ENCODE results near the gene MTCL1. TPM values are rescaled to one million over a fixed set of nuclear protein-coding genes. Genes with fewer than 3 reads are reported as not detected.
"Not testable (repeated sequence)": the region's sequence is repeated elsewhere in the genome, so short reads cannot be mapped to it uniquely, and the experiment has no call there.

MTCL1 gene
- total RNA-seq, 1 donor from 2014 or later: 48.7 TPM

GRCh38 chr18:8756571-8756970 is 51.2 kb downstream of the MTCL1 start:
- no peak for DNase-seq (ENCODE audit: extremely low spot score, unreplicated experiment)
- H3K4me3 Mint-ChIP-seq: no peak overlapping the region
- H3K4me1 Mint-ChIP-seq (ENCODE audit: unreplicated experiment): peaks cover 4% of the 10 kb centered on the region
- H3K9me3 Mint-ChIP-seq: peaks cover 9% of the 10 kb centered on the region
- H3K27ac Mint-ChIP-seq: no peak overlapping the region
- peaks cover 28% of the 10 kb centered on the region for H3K36me3 Mint-ChIP-seq
- no peaks in the 10 kb centered on the region for H3K27me3 Mint-ChIP-seq
- no peak for TF ChIP-seq CTCF (conservative IDR thresholded peaks at IDR 0.05)

GRCh38 chr18:8757396-8757997 is 52.1 kb downstream of the MTCL1 start:
- no peaks in the 10 kb centered on the region for H3K27me3 Mint-ChIP-seq
- no peak overlapping the region for H3K4me3 Mint-ChIP-seq
- no peak for DNase-seq (ENCODE audit: extremely low spot score, unreplicated experiment)
- H3K9me3 Mint-ChIP-seq: peaks cover 9% of the 10 kb centered on the region
- H3K4me1 Mint-ChIP-seq (ENCODE audit: unreplicated experiment): peaks cover 5% of the 10 kb centered on the region
- peaks cover 34% of the 10 kb centered on the region for H3K36me3 Mint-ChIP-seq
- H3K27ac Mint-ChIP-seq: no peak overlapping the region
- TF ChIP-seq CTCF (conservative IDR thresholded peaks at IDR 0.05): no peak

GRCh38 chr18:8758466-8758865 is 53.1 kb downstream of the MTCL1 start:
- peaks cover 6% of the 10 kb centered on the region for H3K4me1 Mint-ChIP-seq (ENCODE audit: unreplicated experiment)
- H3K9me3 Mint-ChIP-seq: peaks cover 9% of the 10 kb centered on the region
- peaks cover 37% of the 10 kb centered on the region for H3K36me3 Mint-ChIP-seq
- no peak for DNase-seq (ENCODE audit: extremely low spot score, unreplicated experiment)
- no peak overlapping the region for H3K27ac Mint-ChIP-seq
- no peak for TF ChIP-seq CTCF (conservative IDR thresholded peaks at IDR 0.05)
- H3K4me3 Mint-ChIP-seq: no peak overlapping the region
- H3K27me3 Mint-ChIP-seq: no peaks in the 10 kb centered on the region

GRCh38 chr18:8760984-8761383 is 55.6 kb downstream of the MTCL1 start:
- H3K4me1 Mint-ChIP-seq (ENCODE audit: unreplicated experiment): peaks cover 18% of the 10 kb centered on the region
- H3K36me3 Mint-ChIP-seq: peaks cover 44% of the 10 kb centered on the region
- TF ChIP-seq CTCF (conservative IDR thresholded peaks at IDR 0.05): no peak
- H3K4me3 Mint-ChIP-seq: no peak overlapping the region
- H3K27ac Mint-ChIP-seq: no peak overlapping the region
- peaks cover 9% of the 10 kb centered on the region for H3K9me3 Mint-ChIP-seq
- no peaks in the 10 kb centered on the region for H3K27me3 Mint-ChIP-seq
- no peak for DNase-seq (ENCODE audit: extremely low spot score, unreplicated experiment)

GRCh38 chr18:8761535-8761934 is 56.2 kb downstream of the MTCL1 start:
- not testable (repeated sequence) for DNase-seq (ENCODE audit: extremely low spot score, unreplicated experiment); H3K4me3 Mint-ChIP-seq; H3K27me3 Mint-ChIP-seq; H3K9me3 Mint-ChIP-seq; H3K27ac Mint-ChIP-seq
- Mint-ChIP-seq H3K4me1 (ENCODE audit: unreplicated experiment) (peaks cover 22% of the 10 kb centered on the region), H3K36me3 (peaks cover 44% of the 10 kb centered on the region)

- H3K36me3 Mint-ChIP-seq: peaks cover 44% of the 10 kb centered on the region
- H3K27ac Mint-ChIP-seq: no peak overlapping the region
- no peak for DNase-seq (ENCODE audit: extremely low spot score, unreplicated experiment)
- H3K4me3 Mint-ChIP-seq: no peak overlapping the region
- H3K27me3 Mint-ChIP-seq: no peaks in the 10 kb centered on the region
- TF ChIP-seq CTCF (conservative IDR thresholded peaks at IDR 0.05): no peak
- peaks cover 31% of the 10 kb centered on the region for H3K4me1 Mint-ChIP-seq (ENCODE audit: unreplicated experiment)
- H3K9me3 Mint-ChIP-seq: peaks cover 9% of the 10 kb centered on the region
Measured at GRCh38 chr18:8762968-8763367, 57.6 kb downstream of the MTCL1 start.
